ENCODE measurements around the gene CEP55. TPM values are rescaled to one million over a fixed set of nuclear protein-coding genes. Genes with fewer than 3 reads are reported as not detected.

Gene CEP55
- total and polyA plus RNA-seq, 12 donors = 0.32 to 7.7 (median 1.2) TPM

- peak in 4 of 7 donors; percentile 24 to 41 (median 32) for DNase-seq
- Histone ChIP-seq H3K4me3 (peak overlapping the region in 3 of 4 donors; percentile 23 to 65 (median 60)), H3K27ac (peak overlapping the region in 1 of 5 donors; percentile 19), H3K27me3 (no peaks in the 10 kb centered on the region), H3K9me3 (replicated peaks in 1 of 3) (no peaks in the 10 kb centered on the region), H3K4me1 (replicated peaks in 1 of 2) (peaks cover 0 to 4% of the 10 kb centered on the region in 2 donors), H3K36me3 (replicated peaks in 1 of 2) (no peaks in the 10 kb centered on the region)
- intact Hi-C loops (cut with DNase I) = no loop called here
- 1% methylated on average over 22 to 28 of the region's 28 CpGs for WGBS, 4 donors
- TF ChIP-seq CTCF (IDR thresholded peaks at IDR 0.05) (no peak), POLR2A (IDR thresholded peaks at IDR 0.05) (no peak)
Observed at GRCh38 chr10:93495654-93496321, 624 bp upstream of the CEP55 start.

- intact Hi-C loops (cut with DNase I) = no loop called here
- H3K27me3 ChIP-seq = no peaks in the 10 kb centered on the region
- peaks cover 0 to 4% of the 10 kb centered on the region in 2 donors for H3K4me1 ChIP-seq (replicated peaks in 1 of 2)
- H3K9me3 ChIP-seq (replicated peaks in 1 of 3) = no peaks in the 10 kb centered on the region
- no peak for DNase-seq
- no peak overlapping the region for H3K4me3 ChIP-seq
- TF ChIP-seq POLR2A (IDR thresholded peaks at IDR 0.05) (no peak), CTCF (IDR thresholded peaks at IDR 0.05) (no peak)
- H3K36me3 ChIP-seq (replicated peaks in 1 of 2) = no peaks in the 10 kb centered on the region
- no peak overlapping the region for H3K27ac ChIP-seq
- WGBS, 4 donors = 53 to 67% (median 57%) methylated on average over 5 of the region's 5 CpGs
Observed at GRCh38 chr10:93498166-93498565, 1.8 kb downstream of the CEP55 start.

GRCh38 chr10:93501650-93502049, 5.2 kb downstream of the CEP55 start:
- TF ChIP-seq POLR2A (IDR thresholded peaks at IDR 0.05) (no peak), CTCF (IDR thresholded peaks at IDR 0.05) (no peak)
- no peak for DNase-seq
- Histone ChIP-seq H3K36me3 (replicated peaks in 1 of 2) (no peaks in the 10 kb centered on the region), H3K4me1 (replicated peaks in 1 of 2) (no peaks in the 10 kb centered on the region), H3K4me3 (no peak overlapping the region), H3K27me3 (no peaks in the 10 kb centered on the region), H3K27ac (no peak overlapping the region), H3K9me3 (replicated peaks in 1 of 3) (no peaks in the 10 kb centered on the region)
- intact Hi-C loops (cut with DNase I) = no loop called here

GRCh38 chr10:93503075-93503474, 6.7 kb downstream of the CEP55 start:
- WGBS, 4 donors = 40 to 59% (median 44%) methylated on average over 6 of the region's 6 CpGs
- no peaks in the 10 kb centered on the region for H3K4me1 ChIP-seq (replicated peaks in 1 of 2)
- no peak for DNase-seq
- no peaks in the 10 kb centered on the region for H3K9me3 ChIP-seq (replicated peaks in 1 of 3)
- no peaks in the 10 kb centered on the region for H3K27me3 ChIP-seq
- H3K36me3 ChIP-seq (replicated peaks in 1 of 2) = no peaks in the 10 kb centered on the region
- H3K4me3 ChIP-seq = no peak overlapping the region
- H3K27ac ChIP-seq = no peak overlapping the region
- no peak for TF ChIP-seq POLR2A (IDR thresholded peaks at IDR 0.05)
- no peak for TF ChIP-seq CTCF (IDR thresholded peaks at IDR 0.05)
- intact Hi-C loops (cut with DNase I) = no loop called here
